ENCODE data around the gene PKIB.

Gene PKIB

DNA sequence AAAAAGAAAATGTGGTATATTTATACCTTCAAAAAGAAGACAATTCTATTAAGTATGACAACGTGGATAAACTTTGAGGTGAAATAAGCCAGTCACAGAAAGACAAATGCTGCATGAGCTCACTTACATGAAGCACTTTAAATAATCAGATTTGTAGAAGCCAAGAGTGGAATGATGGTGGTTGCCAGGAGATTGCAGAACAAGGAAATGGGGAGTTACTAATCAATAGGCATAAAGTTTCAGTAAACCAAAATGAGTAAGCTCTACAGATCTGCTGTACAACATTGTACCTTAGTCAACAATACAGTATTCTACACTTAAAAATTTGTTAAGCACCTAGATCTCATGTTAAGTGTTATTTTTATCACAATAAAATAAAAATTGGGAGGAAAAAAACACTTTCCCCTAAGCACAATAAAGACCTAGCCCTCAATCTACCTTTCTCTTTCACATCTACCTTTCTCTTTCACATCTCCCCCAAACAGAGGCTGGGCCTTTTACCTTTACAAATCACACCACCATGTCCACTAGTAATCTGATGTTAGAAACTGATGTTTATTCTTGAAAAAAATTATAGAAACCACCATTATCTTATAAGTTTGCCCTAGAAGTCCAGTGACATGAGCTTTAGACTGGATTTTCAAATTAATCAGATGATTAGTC lies 73.9 kb downstream of the PKIB start:
- DNase-seq (ENCODE audit: low read depth) = no peak
- no peak for TF ChIP-seq CTCF (IDR thresholded peaks at IDR 0.05; ENCODE audit: low read depth, low read length, missing control alignments)
- no peak overlapping the region for H3K4me3 ChIP-seq (ENCODE audit: low read depth, low read length)

DNA sequence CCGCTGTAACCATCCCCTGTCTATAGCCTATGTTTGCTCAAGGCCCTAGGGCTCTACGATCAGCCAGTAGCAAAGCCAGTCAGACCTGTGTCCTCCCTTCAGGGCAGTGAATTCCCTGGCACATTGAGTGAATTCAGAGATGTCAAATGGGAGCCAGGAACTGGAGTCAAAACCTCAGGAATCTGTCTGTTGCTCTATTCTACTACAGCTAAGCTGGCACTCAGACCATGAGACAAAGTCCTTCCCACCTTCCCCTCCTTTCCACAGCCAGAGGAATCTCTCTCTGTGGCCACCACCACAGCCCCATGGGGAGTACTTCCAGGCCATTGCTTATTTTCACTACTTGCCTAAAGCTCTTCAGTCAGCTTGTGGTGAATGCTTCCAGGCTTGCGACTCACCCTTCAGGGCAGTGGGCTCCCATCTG lies 82.0 kb downstream of the PKIB start:
- no peak for DNase-seq (ENCODE audit: low read depth)

DNA sequence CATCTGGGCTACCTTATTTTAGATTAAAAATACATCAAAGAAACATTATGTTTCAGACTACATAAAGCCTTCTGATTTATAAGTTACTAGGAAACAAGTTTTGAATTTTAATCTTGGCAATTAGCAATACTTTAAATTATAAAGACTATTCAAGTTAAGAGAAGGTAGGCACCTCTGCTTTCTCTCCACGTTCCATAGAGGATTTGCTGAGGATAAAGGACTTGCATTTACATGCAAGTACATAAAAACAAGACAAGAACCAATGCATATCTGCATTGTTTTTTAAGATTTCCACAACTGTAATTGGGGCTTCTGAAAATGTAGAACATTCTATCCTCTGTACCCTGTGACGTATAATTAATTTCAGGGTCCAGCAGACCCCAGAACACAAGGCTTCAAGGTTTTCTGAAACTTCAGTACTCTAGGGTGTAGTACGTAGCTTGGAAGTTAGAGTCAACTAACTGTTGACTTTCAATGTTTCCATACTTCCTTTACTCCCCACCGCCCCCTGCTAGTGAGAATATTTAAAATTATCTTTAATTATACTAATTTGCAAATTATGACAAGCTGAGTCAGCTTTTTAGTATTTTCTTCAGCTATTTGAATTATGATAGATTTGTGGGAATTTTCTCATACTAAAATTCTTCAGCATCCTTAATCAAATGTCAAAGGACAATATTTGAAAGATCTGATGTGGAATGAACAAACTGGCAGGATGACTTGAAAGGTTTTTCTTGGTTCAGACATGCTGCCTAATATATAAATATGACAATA lies 82.8 kb downstream of the PKIB start:
- DNase-seq (ENCODE audit: low read depth) = no peak
- H3K4me3 ChIP-seq (ENCODE audit: low read depth, low read length) = no peak overlapping the region
- no peak for TF ChIP-seq CTCF (IDR thresholded peaks at IDR 0.05; ENCODE audit: low read depth, low read length, missing control alignments)

More for the DNA sequence above, 82.0 kb downstream of the PKIB start:
- no peak overlapping the region for H3K4me3 ChIP-seq (ENCODE audit: low read depth, low read length)
- TF ChIP-seq CTCF (IDR thresholded peaks at IDR 0.05; ENCODE audit: low read depth, low read length, missing control alignments) = no peak

DNA sequence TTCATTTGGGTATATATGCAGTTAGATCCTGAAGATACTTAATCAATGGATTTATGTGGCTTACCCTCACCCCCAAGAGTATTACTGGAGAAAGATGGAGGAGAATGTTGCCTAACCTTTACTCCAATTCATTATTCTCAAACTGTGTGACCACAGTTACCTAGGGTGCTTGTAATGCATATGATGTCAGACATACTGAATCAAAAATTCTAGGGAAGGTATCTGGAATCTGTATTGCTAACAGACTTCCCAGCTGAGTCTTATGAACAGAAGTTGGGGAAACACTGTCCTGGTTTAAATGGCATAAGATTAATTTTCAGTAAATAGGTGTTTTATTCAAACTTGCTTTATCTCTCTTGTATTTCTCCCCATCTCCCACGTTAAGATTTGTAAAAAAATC lies 83.9 kb downstream of the PKIB start:
- H3K4me3 ChIP-seq (ENCODE audit: low read depth, low read length) = no peak overlapping the region
- TF ChIP-seq CTCF (IDR thresholded peaks at IDR 0.05; ENCODE audit: low read depth, low read length, missing control alignments) = no peak

DNA sequence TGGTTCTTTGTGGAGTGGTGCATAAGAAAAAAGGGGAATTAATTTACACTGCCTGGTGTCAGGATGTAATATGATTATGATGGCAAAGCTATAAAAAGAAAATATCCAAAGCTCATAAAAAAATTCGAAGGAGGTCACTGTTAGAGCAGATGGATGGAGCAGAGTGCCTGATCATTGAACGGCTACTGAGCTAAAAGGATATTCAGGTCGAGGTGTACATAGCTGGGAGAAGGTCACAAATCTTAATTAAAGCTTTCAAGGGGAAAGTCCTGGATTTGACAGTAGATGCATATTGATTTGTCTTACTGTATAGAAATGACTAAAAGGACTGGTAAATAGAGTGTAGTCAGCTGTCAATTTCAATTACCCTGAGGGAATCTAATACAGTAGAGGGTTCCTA lies 84.4 kb downstream of the PKIB start:
- no peak overlapping the region for H3K4me3 ChIP-seq (ENCODE audit: low read depth, low read length)
- no peak for DNase-seq (ENCODE audit: low read depth)
- TF ChIP-seq CTCF (IDR thresholded peaks at IDR 0.05; ENCODE audit: low read depth, low read length, missing control alignments) = no peak

More for the DNA sequence above, 83.9 kb downstream of the PKIB start:
- no peak for DNase-seq (ENCODE audit: low read depth)

DNA sequence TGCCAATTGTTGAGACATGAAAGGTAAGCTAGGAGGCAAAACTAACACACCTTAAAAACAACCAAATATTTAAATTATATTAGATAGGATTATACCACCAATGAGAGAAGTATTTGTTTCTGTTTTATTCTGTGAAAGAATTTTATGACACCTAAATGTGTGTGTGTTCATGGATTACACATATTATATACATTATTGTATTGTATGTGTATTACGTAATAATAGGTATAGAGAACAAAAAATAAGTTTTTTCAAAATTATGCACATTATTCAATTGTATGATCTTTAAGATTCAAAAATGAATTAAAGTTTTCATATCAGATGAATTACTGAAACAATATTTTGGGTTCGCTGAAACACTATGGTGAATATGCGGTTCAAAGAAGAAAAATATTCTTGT lies 85.0 kb downstream of the PKIB start:
- H3K4me3 ChIP-seq (ENCODE audit: low read depth, low read length) = no peak overlapping the region
- no peak for TF ChIP-seq CTCF (IDR thresholded peaks at IDR 0.05; ENCODE audit: low read depth, low read length, missing control alignments)
- DNase-seq (ENCODE audit: low read depth) = no peak

Measured in GM12864 (cell line).